ENCODE measurements around the gene PRKG1.

- TF ChIP-seq SPI1 (IDR thresholded peaks at IDR 0.05; ENCODE audit: low read depth, low read length) = no peak
- no peak for TF ChIP-seq POLR2A (IDR thresholded peaks at IDR 0.05; ENCODE audit: low read depth, low read length)
Measured at GRCh38 chr10:52261362-52261761, 1187.1 kb downstream of the PRKG1 start.

Data from GM12891 (cell line).